ENCODE measurements around the gene BUB1B.
A peak's percentile ranks its signal among the peaks of the same experiment; 100 is the strongest.

BUB1B gene

GRCh38 chr15:40182358-40183029 lies 21.6 kb downstream of the BUB1B start:
- DNase-seq (ENCODE audit: low read depth), result no peak

- no peak for DNase-seq (ENCODE audit: low read depth)
Measured at GRCh38 chr15:40183636-40184463, 23.0 kb downstream of the BUB1B start.

DNA sequence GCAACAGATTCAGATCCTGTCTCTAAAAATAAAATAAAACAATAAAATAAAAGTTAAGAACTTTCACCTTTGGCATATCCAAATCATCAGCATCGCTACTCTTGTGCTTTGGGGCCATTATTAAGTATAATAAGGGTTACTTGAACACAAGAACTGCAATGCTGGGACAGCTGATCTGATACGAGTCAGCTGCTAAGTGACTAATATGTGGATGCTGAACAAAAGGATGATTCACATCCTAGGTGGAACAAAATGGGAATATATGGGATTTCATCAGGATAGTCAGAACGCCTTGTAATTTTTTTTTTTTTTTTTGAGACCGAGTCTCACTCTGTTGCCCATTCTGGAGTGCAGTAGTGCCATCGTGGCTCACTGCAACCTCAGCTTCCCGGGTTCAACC lies 29.7 kb downstream of the BUB1B start:
- no peak for DNase-seq (ENCODE audit: low read depth)

DNA sequence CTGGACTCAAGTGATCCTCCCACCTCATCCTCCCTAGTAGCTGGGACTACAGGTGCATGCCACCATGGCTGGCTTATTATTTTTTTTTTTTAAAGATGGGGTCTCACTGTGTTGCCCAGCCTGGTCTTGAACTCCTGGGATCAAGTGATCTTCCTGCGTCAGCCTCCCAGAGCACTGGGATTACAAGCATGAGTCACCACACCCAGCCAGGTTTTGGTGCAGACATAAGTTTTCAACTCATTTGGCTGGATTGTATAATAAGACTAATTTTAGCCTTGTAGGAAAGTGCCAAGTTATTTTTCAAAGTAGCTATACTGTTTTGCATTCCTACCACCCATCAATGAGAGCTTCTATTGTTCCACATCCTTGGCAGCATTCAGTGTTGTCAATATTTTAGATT lies 32.1 kb downstream of the BUB1B start:
- no peak for DNase-seq (ENCODE audit: low read depth)

DNA sequence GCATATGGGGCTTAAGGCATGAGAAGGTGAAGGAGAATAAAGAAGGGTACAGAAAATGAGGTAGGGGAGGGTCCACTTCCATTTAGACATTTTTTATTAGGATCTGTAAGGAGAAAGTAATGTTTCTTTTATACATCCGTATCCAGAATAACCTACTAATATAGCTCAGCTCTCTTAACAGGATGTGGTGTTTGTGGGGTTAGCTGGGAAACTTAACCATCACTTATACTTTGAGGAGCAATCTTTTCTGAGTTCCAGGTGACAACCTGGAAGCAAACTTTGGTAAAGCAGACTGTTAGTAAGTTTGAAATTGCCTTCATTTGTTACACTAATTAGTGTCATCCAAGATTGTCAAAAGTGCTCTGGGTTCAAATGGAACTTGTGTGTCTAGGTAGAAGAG lies 36.6 kb downstream of the BUB1B start:
- DNase-seq (ENCODE audit: low read depth), result no peak

GRCh38 chr15:40198355-40199085 lies 37.7 kb downstream of the BUB1B start:
- no peak for DNase-seq (ENCODE audit: low read depth)

- DNase-seq (ENCODE audit: low read depth), result no peak
Measured at GRCh38 chr15:40204100-40204499, 43.2 kb downstream of the BUB1B start.

GRCh38 chr15:40217166-40217824 lies 56.4 kb downstream of the BUB1B start:
- DNase-seq (ENCODE audit: low read depth), result peak; percentile 19

DNA sequence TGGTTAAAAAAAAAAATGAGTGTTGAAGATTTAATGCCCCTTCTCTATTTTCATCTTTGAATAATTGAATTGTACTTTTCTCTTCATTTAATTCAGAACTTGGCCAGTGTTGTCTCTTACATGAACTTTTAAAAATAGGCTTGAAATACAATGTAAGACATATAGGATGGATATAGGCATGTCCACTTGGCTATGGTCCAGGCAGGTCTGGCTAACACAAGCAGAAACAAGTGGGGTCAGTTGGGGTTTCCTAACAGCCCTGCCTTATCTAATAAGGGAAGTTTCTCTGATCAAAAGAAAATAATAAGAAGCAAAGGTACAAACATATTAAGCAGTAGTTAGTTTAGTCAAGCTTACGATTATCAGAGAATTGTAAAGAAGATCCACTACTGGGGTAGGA lies 58.9 kb downstream of the BUB1B start:
- no peak for DNase-seq (ENCODE audit: low read depth)

DNA sequence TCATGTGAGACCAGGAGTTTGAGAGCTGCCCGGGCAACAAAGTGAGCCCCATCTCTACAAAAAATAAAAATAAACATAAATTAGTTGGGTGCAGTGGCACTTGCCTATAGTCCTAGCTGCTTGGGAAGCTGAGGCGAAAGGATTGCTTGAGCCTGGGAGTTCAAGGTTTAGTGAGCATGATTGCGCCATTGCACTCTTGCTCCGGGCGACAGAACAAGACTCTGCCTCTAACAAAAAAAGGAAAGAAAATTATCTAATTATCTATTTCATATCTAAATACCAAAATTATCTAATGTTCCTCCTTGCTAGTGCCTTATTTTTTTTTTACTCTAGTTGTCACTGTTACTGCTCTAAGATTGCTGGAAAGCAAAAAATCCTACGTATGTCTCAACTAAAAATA lies 61.3 kb downstream of the BUB1B start:
- DNase-seq (ENCODE audit: low read depth), result no peak

GRCh38 chr15:40226736-40227135 lies 65.9 kb downstream of the BUB1B start:
- no peak for DNase-seq (ENCODE audit: low read depth)

DNA sequence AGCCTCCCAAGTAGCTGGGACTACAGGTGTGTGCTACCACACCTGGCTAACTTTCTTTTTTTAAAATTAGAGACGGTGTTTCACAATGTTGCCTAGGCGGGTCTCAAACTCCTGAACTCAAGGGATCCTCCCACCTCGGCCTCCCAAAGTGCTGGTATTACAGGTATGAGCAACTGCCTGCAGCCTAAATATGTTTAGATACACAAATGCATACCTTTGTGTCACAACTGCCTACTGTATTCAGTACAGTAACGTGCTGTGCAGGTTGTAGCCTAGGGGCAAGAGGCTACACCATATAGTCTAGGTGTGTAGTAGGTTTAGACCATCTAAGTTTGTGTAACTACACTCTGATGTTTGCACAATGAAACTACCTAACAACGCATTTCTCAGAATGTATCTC lies 68.4 kb downstream of the BUB1B start:
- no peak for DNase-seq (ENCODE audit: low read depth)

- DNase-seq (ENCODE audit: low read depth), result no peak
Measured at GRCh38 chr15:40229956-40230355, 69.1 kb downstream of the BUB1B start.

GRCh38 chr15:40232625-40233070 lies 71.8 kb downstream of the BUB1B start:
- DNase-seq (ENCODE audit: low read depth), result no peak

DNA sequence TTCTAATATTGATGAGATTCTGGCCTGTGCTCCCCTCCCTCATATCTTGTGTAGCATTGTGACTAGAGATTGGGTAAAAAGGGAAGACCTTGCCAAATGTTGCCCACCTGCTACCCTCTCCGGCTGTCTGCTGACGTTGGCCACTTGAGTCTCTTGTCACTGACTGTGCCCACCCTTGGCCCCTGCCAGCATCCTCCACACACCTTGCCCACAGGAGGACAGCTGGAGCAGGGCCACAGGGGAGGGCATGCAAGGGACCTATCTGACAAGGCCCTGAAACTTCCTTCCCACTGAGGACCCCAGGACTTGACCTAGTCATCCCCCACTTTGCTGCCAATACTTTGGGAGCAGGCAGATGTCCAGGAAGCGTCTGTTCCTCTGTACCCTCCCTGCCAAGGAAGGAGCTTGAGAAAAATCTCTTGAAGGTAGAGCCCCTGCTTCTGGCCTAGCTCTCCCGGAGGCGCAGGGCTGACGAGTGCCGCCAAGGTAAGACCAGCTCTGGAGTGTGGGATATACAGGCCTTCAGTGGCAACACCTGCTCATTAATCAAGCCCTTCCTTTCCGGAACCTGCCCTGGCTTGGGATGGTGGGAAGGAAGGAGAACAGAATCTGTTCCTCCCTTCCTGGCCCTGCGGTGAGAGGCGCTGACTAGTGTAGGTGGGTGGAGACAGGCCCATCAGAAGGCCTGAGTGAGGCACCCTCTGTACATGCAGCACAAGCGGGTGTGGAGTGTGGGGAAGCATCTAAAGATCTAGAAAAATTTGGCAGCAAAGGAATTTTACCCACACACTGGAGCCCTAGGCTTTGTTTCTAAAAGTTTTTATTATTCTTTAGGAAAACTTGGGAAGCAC lies 73.1 kb downstream of the BUB1B start:
- no peak for DNase-seq (ENCODE audit: low read depth)

GRCh38 chr15:40234783-40235182 lies 73.9 kb downstream of the BUB1B start:
- no peak for DNase-seq (ENCODE audit: low read depth)

GRCh38 chr15:40235201-40235885 lies 74.5 kb downstream of the BUB1B start:
- no peak for DNase-seq (ENCODE audit: low read depth)

GRCh38 chr15:40238532-40239403 lies 77.9 kb downstream of the BUB1B start, which contains the start of gene PAK6:
Gene PAK6 (plus strand): TSS chr15:40239063. CDS start chr15:40264786, 25,723 bp downstream.
- no peak for DNase-seq (ENCODE audit: low read depth)

- DNase-seq (ENCODE audit: low read depth), result no peak
Measured at GRCh38 chr15:40239404-40239692, 78.5 kb downstream of the BUB1B start.
